IMR-90 (cell line): Measurements from ENCODE around the gene RRP9. TPM values are rescaled to one million over a fixed set of nuclear protein-coding genes. Genes with fewer than 3 reads are reported as not detected.

ENCODE experiments used
- ATAC-seq: fragments of 200-7000 bp; cut with Tn5 transposase; 2 replicates; pipeline ENCODE4 v1.9.1; 2020; ENCODE audit warnings: low read depth, mild to moderate bottlenecking, moderate library complexity
- BruUV-seq: library from RNA; stranded (reverse); fragments of 400-500 nt; replicated peaks from 2 replicates; lab custom pipeline; 2021; lab: Mats Ljungman, UMichigan
- CTCF ChIA-PET: fragments of 300-600 bp; formaldehyde crosslinking; extraction: SDS; loops from one replicate; lab custom pipeline; 2021; ENCODE audit warnings: antibody characterized with exemption; lab: Yijun Ruan, JAX
- POLR2A ChIA-PET: fragments of 300-600 bp; sonication (Branson Sonifier 250); formaldehyde crosslinking; loops from one replicate; lab custom pipeline; 2022; ENCODE audit warnings: antibody characterized with exemption; ENCODE audit not compliant: unreplicated experiment; lab: Charles Lee
- DNase-seq: peaks from one replicate; pipeline ENCODE4 v3.0.0; 2013
- H2AFZ ChIP-seq: replicated peaks from 2 replicates; pipeline ENCODE3; 2013; ENCODE audit warnings: low read length, mild to moderate bottlenecking; ENCODE audit not compliant: poor library complexity
- H2AK5ac ChIP-seq: 2 replicates; pipeline ENCODE4 v1.6.1; 2013; ENCODE audit warnings: low read depth, low read length, inconsistent platforms
- H2AK9ac ChIP-seq: replicated peaks from 2 replicates; pipeline ENCODE3; 2013; ENCODE audit warnings: mild to moderate bottlenecking, low read depth, low read length, moderate library complexity; ENCODE audit not compliant: poor library complexity
- H2BK120ac ChIP-seq: 2 replicates; pipeline ENCODE4 v1.6.1; 2013; ENCODE audit warnings: low read depth, low read length, inconsistent platforms
- H2BK15ac ChIP-seq: 3 replicates; pipeline ENCODE4 v1.6.1; 2013; ENCODE audit warnings: low read depth, low read length, inconsistent platforms
- H2BK20ac ChIP-seq: 2 replicates; pipeline ENCODE4 v1.6.1; 2013; ENCODE audit warnings: low read depth, mild to moderate bottlenecking, inconsistent platforms, low read length, moderate library complexity
- H2BK5ac ChIP-seq: 2 replicates; pipeline ENCODE4 v1.6.1; 2013; ENCODE audit warnings: mild to moderate bottlenecking, low read depth, low read length, inconsistent platforms; ENCODE audit not compliant: poor library complexity, severe bottlenecking
- H3K14ac ChIP-seq: replicated peaks from 2 replicates; pipeline ENCODE4 v1.6.1; 2013; ENCODE audit warnings: low read depth, low read length, inconsistent platforms
- H3K18ac ChIP-seq: 2 replicates; pipeline ENCODE4 v1.6.1; 2013; ENCODE audit warnings: low read depth, low read length, control low read depth
- H3K23ac ChIP-seq: 2 replicates; pipeline ENCODE4 v1.6.1; 2013; ENCODE audit warnings: low read depth, low read length, inconsistent platforms
- H3K27ac ChIP-seq: 2 replicates; pipeline ENCODE4 v1.5.1; 2013; ENCODE audit warnings: mild to moderate bottlenecking, control low read depth, low read length; ENCODE audit not compliant: insufficient read depth
- H3K27me3 ChIP-seq: 2 replicates; pipeline ENCODE4 v1.6.1; 2013; ENCODE audit warnings: low read length; ENCODE audit not compliant: control insufficient read depth, insufficient read depth
- H3K36me3 ChIP-seq: 2 replicates; pipeline ENCODE4 v1.6.1; 2013; ENCODE audit warnings: low read length, mixed read lengths; ENCODE audit not compliant: control insufficient read depth, insufficient read depth
- H3K4ac ChIP-seq: 2 replicates; pipeline ENCODE4 v1.6.1; 2013; ENCODE audit warnings: low read depth, low read length, inconsistent platforms
- H3K4me1 ChIP-seq: 2 replicates; pipeline ENCODE4 v1.6.1; 2013; ENCODE audit warnings: low read length, mixed read lengths; ENCODE audit not compliant: control insufficient read depth, insufficient read depth
- H3K4me2 ChIP-seq: 2 replicates; pipeline ENCODE4 v1.6.1; 2013; ENCODE audit warnings: low read depth, mild to moderate bottlenecking, control low read depth, low read length, moderate library complexity
- H3K4me3 ChIP-seq: 2 replicates; pipeline ENCODE4 v1.5.1; 2013; ENCODE audit warnings: low read depth, mild to moderate bottlenecking, control low read depth, low read length, moderate library complexity; ENCODE audit not compliant: insufficient read depth
- H3K56ac ChIP-seq: 2 replicates; pipeline ENCODE4 v1.6.1; 2013; ENCODE audit warnings: low read length, inconsistent platforms; ENCODE audit not compliant: insufficient read depth; ENCODE audit errors: extremely low read depth
- H3K79me1 ChIP-seq, 2 experiments: 2 replicates each; pipeline ENCODE4 v1.6.1; 2013; ENCODE audit warnings: low read length in 2 of 2, inconsistent platforms in 1 of 2, low read depth in 1 of 2
- H3K9ac ChIP-seq: 2 replicates; pipeline ENCODE4 v1.6.1; 2013; ENCODE audit warnings: low read depth, low read length, control low read depth
- H3K9me1 ChIP-seq: 2 replicates; pipeline ENCODE4 v1.6.1; 2013; ENCODE audit warnings: low read length, inconsistent platforms; ENCODE audit not compliant: insufficient read depth
- H3K9me3 ChIP-seq: 2 replicates; pipeline ENCODE4 v1.6.1; 2013; ENCODE audit warnings: low read length; ENCODE audit not compliant: control insufficient read depth, insufficient read depth
- H4K20me1 ChIP-seq: 2 replicates; pipeline ENCODE4 v1.6.1; 2013; ENCODE audit warnings: low read length, inconsistent platforms; ENCODE audit not compliant: insufficient read depth
- H4K5ac ChIP-seq: 2 replicates; pipeline ENCODE4 v1.6.1; 2013; ENCODE audit warnings: mild to moderate bottlenecking, low read depth, low read length, control low read depth
- H4K8ac ChIP-seq, 2 experiments: 2 replicates each; pipeline ENCODE4 v1.6.1; 2013; ENCODE audit warnings: low read depth in 2 of 2, low read length in 2 of 2, control low read depth in 1 of 2, inconsistent platforms in 1 of 2
- H4K91ac ChIP-seq: 2 replicates; pipeline ENCODE4 v1.6.1; 2013; ENCODE audit warnings: low read depth, low read length, inconsistent platforms; ENCODE audit not compliant: insufficient read depth
- BHLHE40 ChIP-seq: fragments of 150-350 bp; IDR thresholded peaks from 2 replicates; pipeline ENCODE4 v1.6.1; 2016; ENCODE audit warnings: mild to moderate bottlenecking, low read depth, low read length
- CEBPB ChIP-seq: IDR thresholded peaks from 2 replicates; pipeline ENCODE4 v1.6.1; 2012; ENCODE audit warnings: low read depth, low read length, improper control_type of control experiment
- FOS ChIP-seq: fragments of 150-350 bp; IDR thresholded peaks from 2 replicates; pipeline ENCODE4 v1.6.1; 2016; ENCODE audit warnings: low read depth, low read length
- MAFK ChIP-seq: IDR thresholded peaks from 2 replicates; pipeline ENCODE4 v1.6.1; 2012; ENCODE audit warnings: low read depth, low read length, improper control_type of control experiment
- MAZ ChIP-seq: IDR thresholded peaks from 2 replicates; pipeline ENCODE4 v1.6.1; 2012; ENCODE audit warnings: low read depth, mild to moderate bottlenecking, low read length, improper control_type of control experiment, moderate library complexity, borderline replicate concordance
- RAD21 ChIP-seq: IDR thresholded peaks from 2 replicates; pipeline ENCODE4 v1.6.1; 2012; ENCODE audit warnings: low read length, improper control_type of control experiment
- RCOR1 ChIP-seq: IDR thresholded peaks from 2 replicates; pipeline ENCODE4 v1.6.1; 2012; ENCODE audit warnings: mild to moderate bottlenecking, low read length, improper control_type of control experiment; ENCODE audit not compliant: insufficient replicate concordance
- WGBS, 2 experiments: methylation state at CpG; one replicate each; pipeline versions ENCODE4 v1.1.5 to v1.1.7; 2013; ENCODE audit warnings: missing lambda C conversion rate in 2 of 2; ENCODE audit not compliant: insufficient read length in 1 of 2; ENCODE audit errors: extremely low coverage in 2 of 2; 5-methylcytosine and 5-hydroxymethylcytosine counted together
- dilution Hi-C: fragments of 300-500 bp; cut with HindIII; formaldehyde crosslinking; loops from one replicate; pipeline ENCODE4 v1.14.3; 2018; ENCODE audit warnings: low sequenced_read_pairs; ENCODE audit not compliant: unreplicated experiment
- in situ Hi-C: fragments of 300-500 bp; cut with MboI; formaldehyde crosslinking; loops from 3 replicates; pipeline ENCODE4 v1.14.3; 2019; ENCODE audit warnings: low sequenced_read_pairs, inconsistent platforms, mixed read lengths
- intact Hi-C: fragments of 100-400 bp; cut with micrococcal nuclease; formaldehyde crosslinking; loops from 2 replicates; pipeline ENCODE4 v1.10.0; 2022
- polyA plus RNA-seq, 3 experiments: library from polyadenylated mRNA; depleted of rRNA; stranded (reverse); fragments of >200 nt; gene quantifications; 2 replicates each; pipeline ENCODE4 v1.2.3, GENCODE V29; 2012; ENCODE audit warnings: low replicate concordance in 1 of 3
- total RNA-seq: library from RNA; depleted of rRNA; stranded (reverse); fragments of >200 nt; gene quantifications from 2 replicates; pipeline ENCODE4 v1.2.3, GENCODE V29; 2012
- TF ChIP-seq, protein P1 (sequence below): conservative IDR thresholded peaks from 2 replicates; pipeline ENCODE4 v1.5.1; 2012; ENCODE audit warnings: mild to moderate bottlenecking, low read depth, low read length, improper control_type of control experiment
- TF ChIP-seq, protein P2 (sequence below): fragments of 150-350 bp; IDR thresholded peaks from 2 replicates; pipeline ENCODE4 v1.6.1; 2017; ENCODE audit warnings: mild to moderate bottlenecking, antibody characterized with exemption, low read length, low read depth

RRP9 gene
- total and polyA plus RNA-seq, 2 of the 4 experiments (the other 2 are of a cell fraction), result 30.9 to 39.8 TPM

DNA sequence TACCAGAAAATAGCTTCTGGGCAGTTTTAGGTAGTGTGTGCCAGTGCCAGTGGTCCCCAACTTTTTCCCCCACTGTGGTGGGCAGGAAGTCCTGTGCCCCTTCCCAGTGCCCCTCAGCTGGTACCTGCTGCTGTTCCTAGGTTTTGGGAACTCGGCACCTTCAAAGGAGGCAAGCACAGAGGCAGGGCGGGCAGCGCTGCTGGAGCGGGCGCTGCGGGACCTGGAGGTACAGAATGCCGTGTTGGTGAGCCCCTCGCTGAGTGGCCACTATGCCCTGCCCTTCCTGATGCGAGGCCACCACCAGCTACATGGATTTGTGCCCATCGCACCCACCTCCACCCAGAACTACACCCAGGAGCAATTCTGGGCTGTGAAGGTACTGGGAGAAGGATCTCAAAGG lies 38.5 kb upstream of the RRP9 start:
- peaks cover 16% of the 10 kb centered on the region for H3K4me1 ChIP-seq
- no peak overlapping the region; the same call in 1 of the 2 replicates for H2AK5ac ChIP-seq
- H4K91ac ChIP-seq, result no peak overlapping the region
- no peak overlapping the region for H3K4me3 ChIP-seq
- H3K9ac ChIP-seq, result no peak overlapping the region
- H3K79me1 ChIP-seq, result peaks cover 5 to 45% of the 10 kb centered on the region in 2 experiments; a peak in 3 of 4 replicates
- H2BK5ac ChIP-seq, result no peak overlapping the region
- H3K36me3 ChIP-seq, result no peaks in the 10 kb centered on the region
- TF ChIP-seq RCOR1 (no peak), CEBPB (no peak), RAD21 (no peak), MAZ (no peak), FOS (no peak), BHLHE40 (no peak), MAFK (no peak)
- TF ChIP-seq, protein P1, sequence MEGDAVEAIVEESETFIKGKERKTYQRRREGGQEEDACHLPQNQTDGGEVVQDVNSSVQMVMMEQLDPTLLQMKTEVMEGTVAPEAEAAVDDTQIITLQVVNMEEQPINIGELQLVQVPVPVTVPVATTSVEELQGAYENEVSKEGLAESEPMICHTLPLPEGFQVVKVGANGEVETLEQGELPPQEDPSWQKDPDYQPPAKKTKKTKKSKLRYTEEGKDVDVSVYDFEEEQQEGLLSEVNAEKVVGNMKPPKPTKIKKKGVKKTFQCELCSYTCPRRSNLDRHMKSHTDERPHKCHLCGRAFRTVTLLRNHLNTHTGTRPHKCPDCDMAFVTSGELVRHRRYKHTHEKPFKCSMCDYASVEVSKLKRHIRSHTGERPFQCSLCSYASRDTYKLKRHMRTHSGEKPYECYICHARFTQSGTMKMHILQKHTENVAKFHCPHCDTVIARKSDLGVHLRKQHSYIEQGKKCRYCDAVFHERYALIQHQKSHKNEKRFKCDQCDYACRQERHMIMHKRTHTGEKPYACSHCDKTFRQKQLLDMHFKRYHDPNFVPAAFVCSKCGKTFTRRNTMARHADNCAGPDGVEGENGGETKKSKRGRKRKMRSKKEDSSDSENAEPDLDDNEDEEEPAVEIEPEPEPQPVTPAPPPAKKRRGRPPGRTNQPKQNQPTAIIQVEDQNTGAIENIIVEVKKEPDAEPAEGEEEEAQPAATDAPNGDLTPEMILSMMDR, result no peak
- TF ChIP-seq, protein P2, sequence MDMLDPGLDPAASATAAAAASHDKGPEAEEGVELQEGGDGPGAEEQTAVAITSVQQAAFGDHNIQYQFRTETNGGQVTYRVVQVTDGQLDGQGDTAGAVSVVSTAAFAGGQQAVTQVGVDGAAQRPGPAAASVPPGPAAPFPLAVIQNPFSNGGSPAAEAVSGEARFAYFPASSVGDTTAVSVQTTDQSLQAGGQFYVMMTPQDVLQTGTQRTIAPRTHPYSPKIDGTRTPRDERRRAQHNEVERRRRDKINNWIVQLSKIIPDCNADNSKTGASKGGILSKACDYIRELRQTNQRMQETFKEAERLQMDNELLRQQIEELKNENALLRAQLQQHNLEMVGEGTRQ, result no peak
- H2AK9ac ChIP-seq, result no peak overlapping the region
- no peak overlapping the region for H3K4ac ChIP-seq
- no peak overlapping the region for H4K5ac ChIP-seq
- H3K27ac ChIP-seq, result no peak overlapping the region
- H3K56ac ChIP-seq, result no peak overlapping the region
- ChIA-PET POLR2A (no interaction called here), CTCF (no interaction called here)
- H2BK20ac ChIP-seq, result no peak overlapping the region
- H3K9me3 ChIP-seq, result no peaks in the 10 kb centered on the region
- in situ Hi-C loops, result no loop called here
- ATAC-seq (no peak), DNase-seq (no peak)
- dilution Hi-C loops, result no loop called here
- no TSS peak for BruUV-seq
- H3K14ac ChIP-seq, result no peak overlapping the region
- peaks cover 7% of the 10 kb centered on the region for H4K20me1 ChIP-seq
- no peak overlapping the region for H3K4me2 ChIP-seq
- WGBS, 2 experiments, result no CpG with 5 or more reads among the region's 10 CpGs
- H3K18ac ChIP-seq, result no peak overlapping the region
- H4K8ac ChIP-seq, result no peak overlapping the region
- no peak overlapping the region for H2BK120ac ChIP-seq
- intact Hi-C loops, result no loop called here
- no peak overlapping the region for H2AFZ ChIP-seq
- no peak overlapping the region for H3K23ac ChIP-seq
- H2BK15ac ChIP-seq, result no peak overlapping the region
- H3K9me1 ChIP-seq, result peaks cover 11% of the 10 kb centered on the region
- no peaks in the 10 kb centered on the region for H3K27me3 ChIP-seq
